NCI-H146 treated with DMSO at 0.1 percent for 48 hours (cell line): ENCODE data around the gene FBXO5.
A peak's percentile ranks its signal among the peaks of the same experiment; 100 is the strongest.
"Not testable (repeated sequence)": the region's sequence is repeated elsewhere in the genome, so short reads cannot be mapped to it uniquely, and the experiment has no call there.

Source experiments
- DNase-seq: peaks from one replicate; lab custom pipeline; 2025; ENCODE audit not compliant: unreplicated experiment; lab: John Stamatoyannopoulos, UW

FBXO5 gene

DNA sequence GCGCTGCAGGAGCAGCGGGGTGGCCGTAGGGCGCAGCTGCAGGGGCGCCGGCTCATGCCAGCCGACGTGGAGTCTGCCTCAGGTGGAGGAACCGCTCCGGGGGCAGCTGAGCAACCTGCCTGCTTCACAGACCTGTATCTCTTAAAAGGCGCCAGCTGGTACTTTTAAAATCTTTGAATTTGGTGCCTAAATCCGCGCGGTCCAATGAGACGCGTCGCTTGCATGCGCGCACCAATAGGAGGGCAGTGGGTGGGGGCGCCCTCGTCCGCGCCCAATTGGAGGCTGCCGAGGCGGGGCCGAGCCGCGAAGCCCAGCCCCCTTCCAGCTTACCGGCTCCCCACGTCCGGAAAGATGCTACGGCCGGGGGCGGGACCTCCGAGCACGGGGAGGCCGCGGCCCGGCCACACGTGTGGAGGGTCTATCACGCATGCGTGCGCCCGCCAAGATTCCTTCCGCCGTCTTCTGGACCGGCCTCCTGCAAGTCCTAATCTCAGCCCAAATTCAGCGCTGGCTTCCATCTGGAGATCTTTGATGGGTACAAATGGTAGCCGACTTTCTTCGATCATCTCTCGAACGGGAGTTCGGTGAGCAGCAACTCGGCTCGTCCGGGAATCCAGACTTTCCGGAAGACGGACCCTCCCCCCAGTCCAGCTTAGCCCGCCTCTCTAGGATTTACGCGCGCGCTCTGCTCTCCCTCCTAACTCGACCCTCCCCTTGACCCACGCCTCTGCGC, at the start of gene FBXO5:
FBXO5 (minus strand) TSS at position 138 of the 733 bp plus-strand sequence; CDS start at position 56, 82 bp downstream.
- DNase-seq: peak; percentile 97

DNA sequence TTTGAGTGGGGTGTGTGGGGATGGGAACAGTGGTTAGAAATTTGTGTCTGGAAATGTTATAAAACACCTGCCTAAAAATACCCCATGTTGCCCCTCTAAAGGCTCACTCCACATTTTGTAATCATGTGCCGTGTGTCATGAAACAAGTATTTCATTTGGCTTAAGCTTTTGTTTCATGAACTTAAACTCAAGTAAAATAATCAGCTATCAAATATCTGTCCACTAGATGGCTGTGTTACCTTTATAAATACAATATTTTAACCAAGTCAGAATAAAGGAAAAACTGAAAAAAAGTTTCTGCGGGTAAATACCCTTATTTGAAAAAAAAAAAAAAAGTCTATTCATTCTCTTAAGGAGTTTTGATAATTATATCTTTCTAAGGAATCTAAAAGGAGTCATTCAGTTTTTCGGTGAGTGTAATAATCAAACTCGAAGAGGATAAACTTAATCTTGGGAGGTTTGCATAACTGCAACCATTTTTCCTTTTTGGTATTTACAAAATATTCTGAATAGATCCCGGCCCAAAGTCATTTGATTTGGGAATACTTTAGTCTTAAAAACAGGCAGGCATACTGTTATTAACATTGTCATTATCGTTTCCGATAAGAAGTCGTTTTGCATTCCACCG, 49.5 kb upstream of the FBXO5 start:
- DNase-seq: no peak

DNA sequence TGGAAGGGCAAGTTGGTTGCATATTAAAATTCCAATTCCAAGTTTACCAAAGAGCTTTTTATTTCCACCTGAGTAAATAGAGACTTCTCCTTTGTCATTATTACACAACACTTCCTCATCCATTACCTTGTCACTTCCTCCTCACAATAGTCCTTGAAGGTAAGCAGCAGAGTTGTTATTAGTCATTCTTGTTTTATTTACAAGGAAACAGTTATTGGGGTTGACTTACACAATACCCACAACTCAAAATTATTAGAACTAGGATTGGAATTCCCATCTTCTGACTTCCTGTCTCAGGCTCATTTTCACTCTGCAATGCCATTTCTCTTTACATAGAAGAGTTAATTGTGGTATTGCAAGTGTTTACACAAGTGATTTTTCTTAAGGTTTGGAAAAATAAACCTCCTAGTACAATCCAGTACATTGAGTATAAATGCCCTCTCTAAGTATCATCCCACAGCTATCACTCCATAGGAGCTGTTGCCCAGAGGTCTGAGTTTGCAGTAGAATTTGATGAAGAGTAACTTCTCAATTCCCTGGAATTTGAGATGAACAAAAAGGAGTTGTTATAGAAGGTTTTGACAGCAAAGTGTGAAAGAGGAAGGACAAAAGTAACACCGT, 48.6 kb upstream of the FBXO5 start:
- no peak for DNase-seq

DNA sequence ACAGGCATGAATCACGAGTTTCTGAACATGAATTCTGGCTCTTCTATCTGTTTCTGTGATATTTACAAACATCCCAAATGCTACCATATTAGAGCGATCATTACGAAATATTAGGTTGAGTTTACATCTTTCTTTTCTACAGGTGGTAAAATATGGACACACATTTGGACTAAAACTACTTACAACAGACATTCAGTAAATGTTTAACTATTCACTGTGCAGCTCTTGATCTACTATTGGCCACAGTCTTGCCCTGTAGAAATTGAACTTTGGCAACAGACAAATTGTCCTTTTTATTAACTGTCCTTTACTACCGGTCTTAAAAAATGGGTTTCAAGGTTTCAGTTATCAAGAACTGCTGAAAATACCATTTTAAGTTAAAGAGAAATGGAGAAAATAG, 46.1 kb upstream of the FBXO5 start:
- DNase-seq: no peak

- DNase-seq: no peak
Measured at GRCh38 chr6:153028286-153028685, 45.4 kb upstream of the FBXO5 start.

- DNase-seq: no peak
Measured at GRCh38 chr6:153027480-153027879, 44.6 kb upstream of the FBXO5 start.

DNA sequence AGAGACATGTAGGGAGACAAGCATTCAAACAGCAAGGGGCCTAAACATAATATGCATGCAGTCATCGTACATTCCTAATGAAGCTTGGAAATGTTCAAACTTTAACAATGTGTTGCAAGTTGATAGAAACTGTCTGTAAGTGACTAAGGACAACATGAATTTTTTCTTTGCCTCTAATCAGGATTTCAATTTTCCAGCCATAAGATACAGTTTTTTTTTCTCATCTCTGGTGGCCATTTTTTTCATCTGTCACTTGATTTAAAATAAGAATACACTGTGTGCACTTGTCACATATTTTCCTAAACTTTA, 41.8 kb upstream of the FBXO5 start:
- no peak for DNase-seq

- peak; percentile 47 for DNase-seq
Measured at GRCh38 chr6:153023977-153024708, 41.3 kb upstream of the FBXO5 start.

DNA sequence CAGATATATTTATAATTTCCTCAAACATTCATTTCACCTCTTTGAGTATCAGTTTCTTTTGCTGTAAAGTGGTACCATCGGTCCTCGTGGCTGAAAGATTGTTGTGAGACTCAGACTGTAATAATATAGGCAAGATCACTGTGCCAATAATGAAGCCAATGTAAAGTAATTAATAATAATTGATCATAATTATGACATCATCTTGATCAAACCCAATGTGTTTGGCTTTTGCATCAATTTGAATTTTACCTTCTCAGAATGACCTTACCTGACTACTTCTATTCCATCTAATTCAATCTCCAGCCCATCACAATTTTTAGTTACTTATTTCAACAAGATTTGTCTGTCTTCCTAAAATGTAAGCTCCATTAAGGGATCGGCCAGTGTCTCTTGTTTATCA, 35.5 kb upstream of the FBXO5 start:
- DNase-seq: no peak

DNA sequence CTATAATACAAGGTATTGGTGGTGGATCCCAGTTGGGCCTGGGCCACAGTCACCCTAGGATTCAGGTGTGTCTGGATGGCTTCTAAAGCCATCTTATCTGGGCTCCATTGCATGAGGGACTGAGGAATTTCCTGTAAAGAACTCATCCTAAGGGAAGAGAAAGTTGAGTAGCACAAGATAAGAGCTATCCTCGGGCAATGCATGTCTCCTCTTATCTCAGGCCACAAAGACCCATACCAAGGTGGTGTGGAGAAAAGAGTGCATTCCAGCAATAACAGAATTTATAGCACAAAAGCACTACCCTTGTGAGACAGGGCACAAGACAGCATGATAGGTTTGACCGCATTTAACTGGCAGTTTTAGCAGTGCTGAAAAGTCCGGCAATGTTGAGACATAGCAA, 34.0 kb upstream of the FBXO5 start:
- no peak for DNase-seq

- no peak for DNase-seq
Measured at GRCh38 chr6:153015094-153015640, 32.3 kb upstream of the FBXO5 start.

DNA sequence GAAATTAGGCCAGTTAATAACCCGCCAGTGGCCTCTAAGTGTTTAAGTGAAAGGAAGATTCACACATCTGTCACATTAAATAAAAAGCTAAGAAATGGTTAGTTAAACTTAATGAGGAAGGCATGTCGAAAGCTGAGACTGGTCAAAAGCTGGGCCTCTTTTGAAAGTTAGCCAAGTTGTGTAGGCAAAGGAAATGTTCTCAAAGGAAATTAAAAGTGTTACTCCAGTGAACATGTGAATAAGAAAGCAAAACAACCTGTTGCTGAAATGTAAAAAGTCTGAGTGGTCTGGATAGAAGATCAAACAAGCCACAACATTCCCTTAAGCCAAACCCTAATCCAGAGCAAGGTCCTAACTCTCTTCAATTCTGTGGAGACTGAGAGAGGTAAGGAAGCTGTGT, 30.6 kb upstream of the FBXO5 start:
- no peak for DNase-seq

- no peak for DNase-seq
Measured at GRCh38 chr6:153012856-153013255, 30.0 kb upstream of the FBXO5 start.

- no peak for DNase-seq
Measured at GRCh38 chr6:153003366-153003690, 20.5 kb upstream of the FBXO5 start.

DNA sequence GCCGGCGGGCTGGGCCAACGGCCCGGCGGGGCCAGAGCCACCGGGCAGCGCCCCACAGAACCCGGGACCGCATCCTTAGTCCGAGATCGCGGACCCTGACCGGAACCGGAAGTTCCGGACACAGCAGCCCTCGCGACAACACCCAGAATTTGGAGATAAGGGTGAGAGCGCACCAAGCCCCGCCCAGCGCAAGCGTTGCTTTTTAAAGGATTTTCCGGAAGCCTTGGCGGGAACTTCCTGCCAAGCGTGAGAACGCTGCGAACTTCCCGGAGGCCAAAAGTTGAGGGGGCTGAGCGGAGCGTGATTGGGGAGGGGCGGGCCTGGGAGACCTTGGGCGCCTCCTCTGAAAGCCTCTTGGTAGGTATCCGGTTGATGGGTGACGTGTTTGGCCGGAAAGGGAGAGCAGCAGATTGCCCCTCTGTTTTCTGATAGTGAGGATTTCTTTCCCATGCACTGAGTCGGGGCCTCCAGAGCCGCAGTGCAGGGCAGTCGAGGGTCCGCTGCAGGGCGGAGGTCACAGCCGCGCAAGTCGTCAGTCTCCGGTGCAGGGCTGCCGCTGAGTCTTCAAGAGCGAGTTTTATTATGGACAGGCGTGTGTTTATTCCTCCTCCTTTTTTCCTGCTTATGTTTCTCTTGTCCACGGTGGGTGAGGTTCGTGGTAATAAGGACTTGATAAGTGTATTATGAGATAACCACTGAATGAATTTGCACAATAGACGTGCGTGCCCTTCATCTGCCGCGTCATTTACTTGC, 19.9 kb upstream of the FBXO5 start, which contains the start of gene MTRF1L:
MTRF1L (minus strand) TSS at position 97 of the 753 bp plus-strand sequence; CDS start at position 73, 24 bp downstream.
- peak; percentile 97 for DNase-seq

GRCh38 chr6:153001767-153002612, 19.1 kb upstream of the FBXO5 start:
- peak; percentile 35 for DNase-seq

DNA sequence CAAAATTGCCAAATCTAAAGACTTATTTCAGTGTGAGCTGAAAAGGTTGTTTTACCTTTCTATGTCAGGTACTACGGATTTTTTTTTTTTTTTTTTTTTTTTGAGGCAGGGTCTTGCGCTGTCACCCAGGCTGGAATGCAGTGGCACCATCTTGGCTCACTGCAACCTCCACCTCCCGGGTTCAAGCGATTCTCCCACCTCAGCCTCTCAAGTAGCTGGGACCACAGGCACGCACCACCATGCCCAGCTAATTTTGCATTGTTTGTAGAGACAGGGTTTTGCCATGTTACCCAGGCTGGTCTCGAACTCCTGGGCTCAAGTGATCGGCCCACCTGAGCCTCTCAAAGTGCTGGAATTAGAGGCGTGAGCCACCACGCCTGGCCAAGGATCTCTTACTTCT, 17.9 kb upstream of the FBXO5 start:
- not testable (repeated sequence) for DNase-seq

DNA sequence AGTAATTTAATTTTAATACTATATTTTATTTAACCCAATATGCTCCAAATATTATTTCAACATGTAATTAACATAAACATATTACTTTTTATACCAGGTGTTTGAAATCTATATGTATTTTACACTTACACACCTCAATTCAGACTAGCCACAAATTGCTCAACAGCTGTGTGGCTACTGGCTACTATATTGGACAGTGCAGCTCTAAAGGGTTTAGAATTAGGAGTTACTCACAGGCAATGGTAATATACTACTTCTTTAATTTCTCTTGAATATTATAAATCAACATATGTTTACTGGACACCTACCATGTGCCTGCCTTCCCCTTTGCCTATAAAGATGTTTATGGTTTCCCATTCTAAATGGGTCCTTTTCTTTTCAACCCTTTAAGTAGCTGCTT, 17.4 kb upstream of the FBXO5 start:
- no peak for DNase-seq

- DNase-seq: not testable (repeated sequence)
Measured at GRCh38 chr6:152999538-152999937, 16.7 kb upstream of the FBXO5 start.

DNA sequence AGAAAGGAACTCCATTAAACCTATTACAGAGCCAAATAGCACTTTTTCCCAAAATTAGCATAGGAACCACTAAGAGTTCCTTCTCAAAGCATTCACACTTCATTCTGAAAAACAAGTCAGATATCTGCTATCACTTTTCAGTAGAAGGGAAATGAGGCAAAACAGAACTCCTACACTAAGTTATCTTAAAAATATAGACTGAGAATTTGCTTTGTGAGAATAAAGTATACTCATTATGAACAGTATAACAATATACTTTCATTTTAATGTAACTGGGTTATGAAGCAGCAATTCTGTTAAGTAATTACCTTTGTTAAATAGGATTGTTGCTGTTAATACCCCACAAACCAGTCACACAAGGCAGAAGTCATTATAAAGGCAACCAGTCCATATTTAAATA, 11.0 kb upstream of the FBXO5 start:
- DNase-seq: no peak
